H1 (cell line): ENCODE results near the gene ST7L. TPM values are rescaled to one million over a fixed set of nuclear protein-coding genes. Genes with fewer than 3 reads are reported as not detected.

Source experiments
- CTCF ChIA-PET: fragments of 300-600 bp; sonication (Branson Sonifier 250); formaldehyde crosslinking; loops from one replicate; lab custom pipeline; 2021; ENCODE audit not compliant: partially characterized antibody; lab: Charles Lee
- POLR2A ChIA-PET: fragments of 300-600 bp; sonication (Branson Sonifier 250); formaldehyde crosslinking; loops from one replicate; lab custom pipeline; 2021; ENCODE audit warnings: inconsistent platforms; ENCODE audit not compliant: partially characterized antibody; lab: Charles Lee
- DNase-seq, 2 experiments: peaks; one replicate each; pipeline versions ENCODE4 v3.0.0 to v3.0.0-alpha.2; 2010 to 2022; ENCODE audit warnings: low spot score in 2 of 2, low read depth in 1 of 2, mixed read lengths in 1 of 2
- FAIRE-seq: peaks from 2 replicates; lab custom pipeline; 2011; peaks lifted over from hg19 to GRCh38; lab: Jason Lieb, UNC
- H2AFZ ChIP-seq: 2 replicates; pipeline ENCODE4 v1.8.1; 2012; ENCODE audit warnings: low read length, inconsistent platforms
- H2AK5ac ChIP-seq: 2 replicates; pipeline ENCODE4 v1.6.1; 2013; ENCODE audit warnings: low read depth, low read length
- H2BK120ac ChIP-seq: replicated peaks from 2 replicates; pipeline ENCODE3; 2013; ENCODE audit warnings: low read depth, low read length, inconsistent platforms
- H2BK12ac ChIP-seq: 2 replicates; pipeline ENCODE4 v1.6.1; 2013; ENCODE audit warnings: low read depth, low read length
- H2BK15ac ChIP-seq: 2 replicates; pipeline ENCODE4 v1.6.1; 2013; ENCODE audit warnings: low read length
- H2BK20ac ChIP-seq: 2 replicates; pipeline ENCODE4 v1.6.1; 2013; ENCODE audit warnings: low read length
- H2BK5ac ChIP-seq: 2 replicates; pipeline ENCODE4 v1.6.1; 2013; ENCODE audit warnings: low read depth, low read length
- H3K14ac ChIP-seq: 2 replicates; pipeline ENCODE4 v1.6.1; 2013; ENCODE audit warnings: inconsistent platforms; ENCODE audit not compliant: insufficient read length
- H3K18ac ChIP-seq: 2 replicates; pipeline ENCODE4 v1.6.1; 2013; ENCODE audit warnings: low read length; ENCODE audit errors: extremely low read depth
- H3K23ac ChIP-seq: 2 replicates; pipeline ENCODE4 v1.6.1; 2013; ENCODE audit warnings: inconsistent platforms; ENCODE audit not compliant: insufficient read length
- H3K23me2 ChIP-seq: 2 replicates; pipeline ENCODE4 v1.6.1; 2013; ENCODE audit warnings: low read depth, low read length
- H3K27ac ChIP-seq: 2 replicates; pipeline ENCODE4 v1.6.1; 2011; ENCODE audit warnings: low read depth, low read length, inconsistent platforms
- H3K27me3 ChIP-seq, 4 experiments: replicated peaks in 1 of 4; 1 replicate in 1 of 4; 2 replicates in 3 of 4; pipeline versions ENCODE4 v1.6.1 to v1.8.1; 2011 to 2013; ENCODE audit warnings: low read length in 3 of 4, mild to moderate bottlenecking in 3 of 4, inconsistent platforms in 2 of 4, mixed read lengths in 2 of 4, moderate library complexity in 1 of 4; ENCODE audit not compliant: control insufficient read depth in 3 of 4, insufficient read depth in 3 of 4; ENCODE audit errors: extremely low read depth in 1 of 4
- H3K36me3 ChIP-seq, 4 experiments: 2 replicates each; pipeline versions ENCODE4 v1.6.1 to v1.8.1; 2011 to 2013; ENCODE audit warnings: mild to moderate bottlenecking in 4 of 4, low read length in 3 of 4, moderate library complexity in 2 of 4, control low read depth in 1 of 4, inconsistent platforms in 1 of 4; ENCODE audit not compliant: insufficient read depth in 4 of 4, control insufficient read depth in 2 of 4
- H3K4ac ChIP-seq: replicated peaks from 2 replicates; pipeline ENCODE3; 2013; ENCODE audit warnings: low read length, low read depth, mixed read lengths, inconsistent platforms; ENCODE audit not compliant: insufficient read length
- H3K4me1 ChIP-seq, 4 experiments: replicated peaks in 1 of 4; 1 replicate in 1 of 4; 2 replicates in 3 of 4; pipeline versions ENCODE4 v1.6.1 to v1.8.1; 2011 to 2013; ENCODE audit warnings: low read length in 3 of 4, inconsistent platforms in 2 of 4, mixed read lengths in 1 of 4; ENCODE audit not compliant: insufficient read depth in 4 of 4, control insufficient read depth in 3 of 4
- H3K4me2 ChIP-seq, 2 experiments: 2 replicates each; pipeline versions ENCODE4 v1.6.1 to v1.8.1; 2011 to 2013; ENCODE audit warnings: low read depth in 2 of 2, low read length in 2 of 2, control low read depth in 1 of 2, inconsistent platforms in 1 of 2, mild to moderate bottlenecking in 1 of 2; ENCODE audit not compliant: insufficient read depth in 1 of 2
- H3K4me3 ChIP-seq, 4 experiments: fragments of 200-600, 300-600 bp in 1 of 4; sonication (generic), shearing (Covaris generic), sonication (Bioruptor Twin) in 1 of 4; 2 replicates each; pipeline versions ENCODE4 v1.5.1 to v1.8.1; 2011 to 2016; ENCODE audit warnings: low read length in 4 of 4, low read depth in 3 of 4, control low read depth in 2 of 4, inconsistent platforms in 2 of 4, mild to moderate bottlenecking in 2 of 4, mixed read lengths in 1 of 4, moderate library complexity in 1 of 4; ENCODE audit not compliant: insufficient read depth in 2 of 4; ENCODE audit errors: extremely low read depth in 1 of 4
- H3K56ac ChIP-seq: replicated peaks from 2 replicates; pipeline ENCODE3; 2013; ENCODE audit warnings: low read depth, mild to moderate bottlenecking, mixed read lengths, low read length, inconsistent platforms; ENCODE audit not compliant: insufficient read length
- H3K79me1 ChIP-seq: 2 replicates; pipeline ENCODE4 v1.6.1; 2013; ENCODE audit warnings: low read depth, low read length, control low read depth
- H3K79me2 ChIP-seq, 2 experiments: 2 replicates each; pipeline versions ENCODE4 v1.6.1 to v1.8.1; 2012 to 2013; ENCODE audit warnings: low read length in 2 of 2, mild to moderate bottlenecking in 2 of 2, inconsistent platforms in 1 of 2; ENCODE audit not compliant: insufficient read depth in 2 of 2, control insufficient read depth in 1 of 2
- H3K9ac ChIP-seq, 4 experiments: replicated peaks in 1 of 4; 1 replicate in 1 of 4; 2 replicates in 3 of 4; pipeline versions ENCODE4 v1.6.1 to v1.8.1; 2011 to 2013; ENCODE audit warnings: low read depth in 3 of 4, low read length in 3 of 4, control low read depth in 2 of 4, mild to moderate bottlenecking in 2 of 4, moderate library complexity in 2 of 4, inconsistent platforms in 1 of 4; ENCODE audit errors: extremely low read depth in 1 of 4
- H3K9me3 ChIP-seq, 2 experiments: 2 replicates each; pipeline versions ENCODE4 v1.6.1 to v1.8.1; 2012 to 2013; ENCODE audit warnings: mild to moderate bottlenecking in 2 of 2, moderate library complexity in 2 of 2, control low read depth in 1 of 2, inconsistent platforms in 1 of 2, low read depth in 1 of 2, low read length in 1 of 2, mixed read lengths in 1 of 2; ENCODE audit not compliant: insufficient read depth in 2 of 2
- H4K20me1 ChIP-seq, 2 experiments: replicated peaks in 1 of 2; 2 replicates each; pipeline versions ENCODE3 to v1.8.1; 2011 to 2013; ENCODE audit warnings: inconsistent platforms in 2 of 2, low read length in 2 of 2, mild to moderate bottlenecking in 1 of 2; ENCODE audit not compliant: insufficient read depth in 2 of 2, control insufficient read depth in 1 of 2
- H4K5ac ChIP-seq: 2 replicates; pipeline ENCODE4 v1.6.1; 2013; ENCODE audit warnings: low read length, low read depth, mixed read lengths, inconsistent platforms; ENCODE audit not compliant: insufficient read length
- H4K8ac ChIP-seq: 2 replicates; pipeline ENCODE4 v1.8.0; 2013; ENCODE audit warnings: mild to moderate bottlenecking, moderate library complexity, low read length, inconsistent platforms; ENCODE audit not compliant: insufficient read depth; ENCODE audit errors: extremely low read depth
- H4K91ac ChIP-seq: replicated peaks from 2 replicates; pipeline ENCODE3; 2013; ENCODE audit warnings: low read length, mixed read lengths, inconsistent platforms; ENCODE audit not compliant: insufficient read length
- GTF2F1 ChIP-seq: IDR thresholded peaks from 2 replicates; pipeline ENCODE4 v1.6.1; 2012; ENCODE audit warnings: low read depth, low read length, improper control_type of control experiment, borderline replicate concordance
- HDAC6 ChIP-seq: IDR thresholded peaks from one replicate; pipeline ENCODE4 v1.7.1; 2012; ENCODE audit warnings: low read depth, mild to moderate bottlenecking, inconsistent platforms, low read length, moderate library complexity
- RFX5 ChIP-seq: IDR thresholded peaks from 2 replicates; pipeline ENCODE4 v1.6.1; 2011; ENCODE audit warnings: low read depth, low read length, improper control_type of control experiment, borderline replicate concordance
- polyA plus RNA-seq, 7 experiments: library from polyadenylated mRNA; depleted of rRNA in 3 of 7; stranded (reverse) in 5 of 7; unstranded in 2 of 7; fragments of >200 nt in 5 of 7; fragments of 200-250 nt in 2 of 7; gene quantifications; 1 replicate in 5 of 7; 2 replicates in 1 of 7; 4 replicates in 1 of 7; pipeline versions ENCODE4 v1.2.1 to v1.2.3, GENCODE V29; 2011 to 2013; ENCODE audit warnings: missing spikeins in 2 of 7, mixed read lengths in 2 of 7
- total RNA-seq: library from RNA; stranded (reverse); fragmentation: NEBNext Ultra II Directional; extraction: Animal tissue kit (Norgen Biotek cat#: 25700); gene quantifications from 2 replicates; pipeline ENCODE4 v1.2.1, GENCODE V29; 2021

The ST7L gene
- total and polyA plus RNA-seq, 2 of the 8 experiments (the other 6 are each of a cell fraction or from before 2014, with no cell fraction given), result 9.6 to 16.2 TPM

DNA sequence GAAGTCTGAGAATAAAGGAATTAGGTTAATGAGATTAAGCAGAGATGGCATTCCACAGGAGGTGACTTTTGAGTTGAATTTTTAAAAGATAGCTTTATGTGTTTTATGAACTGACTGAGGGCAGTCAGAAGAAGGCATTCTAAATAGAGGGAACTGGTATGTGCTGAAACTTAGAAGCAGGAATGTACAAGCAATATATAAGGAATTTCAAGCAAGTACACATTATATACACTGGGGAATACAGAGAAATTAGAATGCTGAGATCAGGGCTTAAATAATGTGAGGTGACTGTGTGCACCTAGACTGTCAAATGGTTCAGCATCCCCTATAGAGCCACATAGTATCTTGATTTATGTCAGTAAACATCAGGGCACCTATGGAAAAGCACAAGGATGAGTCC is 90.9 kb downstream of the ST7L start:
- Histone ChIP-seq H2BK20ac (no peak overlapping the region), H3K27ac (no peak overlapping the region), H2AK5ac (no peak overlapping the region), H4K20me1 (no peaks in the 10 kb centered on the region), H3K23ac (no peak overlapping the region), H3K4me3 (no peak overlapping the region), H3K14ac (no peak overlapping the region), H3K4ac (no peak overlapping the region), H2AFZ (no peak overlapping the region), H3K56ac (no peak overlapping the region), H2BK5ac (no peak overlapping the region), H2BK15ac (no peak overlapping the region), H3K27me3 (no peaks in the 10 kb centered on the region), H2BK120ac (no peak overlapping the region), H3K79me1 (no peaks in the 10 kb centered on the region), H3K79me2 (no peaks in the 10 kb centered on the region), H3K4me2 (no peak overlapping the region), H3K36me3 (no peaks in the 10 kb centered on the region), H3K9ac (no peak overlapping the region), H4K91ac (no peak overlapping the region), H3K23me2 (no peaks in the 10 kb centered on the region), H2BK12ac (no peak overlapping the region), H3K4me1 (peaks cover 8 to 14% (median 10%) of the 10 kb centered on the region in 4 experiments; a peak in 6 of 7 replicates), H3K18ac (no peak overlapping the region), H3K9me3 (no peaks in the 10 kb centered on the region), H4K5ac (no peak overlapping the region), H4K8ac (no peak overlapping the region)
- DNase-seq, result no peak
- TF ChIP-seq GTF2F1, result no peak
- no peak for TF ChIP-seq HDAC6
- TF ChIP-seq RFX5, result no peak
- CTCF ChIA-PET, result interaction anchor here (1.2 to 1.5 kb wide), 3 partner anchors 9 to 48 kb away, joined by 3 read pairs; no protein-coding TSS in a partner anchor
- no peak for FAIRE-seq
- POLR2A ChIA-PET, result no interaction called here
